ENCODE measurements around the gene NIPSNAP3A. TPM values are rescaled to one million over a fixed set of nuclear protein-coding genes. Genes with fewer than 3 reads are reported as not detected.

The NIPSNAP3A gene
- total and polyA plus RNA-seq, 2 donors (not counting 3 experiments of a cell fraction or from before 2014, with no cell fraction given): 27.2 TPM

DNA sequence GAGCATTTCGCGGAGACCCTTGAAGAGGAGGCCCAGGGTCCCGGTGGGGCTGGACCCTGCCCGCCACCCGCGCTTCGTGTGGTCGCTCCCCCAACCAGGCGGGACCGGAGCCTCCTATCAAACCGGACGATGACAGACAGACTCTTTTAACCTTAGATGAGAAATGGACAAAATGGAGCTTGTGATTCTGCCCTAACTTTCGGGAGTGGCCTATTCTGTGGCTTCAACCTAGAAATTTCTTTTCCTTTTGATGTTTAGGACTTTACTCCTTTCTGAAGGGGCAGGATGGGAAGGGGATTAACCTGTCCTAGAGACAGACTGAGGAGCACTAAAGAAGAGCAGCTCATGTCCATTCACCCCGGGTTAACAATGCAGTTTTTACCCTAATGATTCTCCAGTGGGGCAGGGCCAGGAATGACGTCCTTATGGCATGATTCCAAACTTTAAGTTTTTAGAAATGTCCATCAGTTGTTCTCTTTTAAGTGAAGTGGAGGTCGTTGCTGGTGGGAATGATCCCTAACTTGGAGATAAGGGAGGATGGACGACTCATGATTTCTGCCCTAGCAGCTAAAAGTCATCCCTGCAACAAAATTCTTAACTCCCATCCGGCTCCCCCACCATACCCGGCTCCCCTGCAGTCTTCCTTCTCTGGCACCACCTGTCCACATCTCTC, 1.0 kb downstream of the NIPSNAP3A start:
- H3K9ac ChIP-seq (replicated peaks; ENCODE audit: extremely low read depth, insufficient read depth, low read length): peak overlapping the region; percentile 81
- no peaks in the 10 kb centered on the region for H3K27me3 ChIP-seq (ENCODE audit: control insufficient read depth in 2 of 2, insufficient read depth in 2 of 2, low read length in 2 of 2)
- H3K4me2 ChIP-seq (ENCODE audit: insufficient read depth, low read length): peak overlapping the region; percentile 79
- peaks cover 13% of the 10 kb centered on the region for H3K4me1 ChIP-seq (ENCODE audit: control insufficient read depth, extremely low read depth, insufficient read depth, low read length)
- peaks cover 4% of the 10 kb centered on the region for H3K79me2 ChIP-seq (ENCODE audit: control insufficient read depth, insufficient read depth, low read length)
- DNase-seq (ENCODE audit: low read depth, low spot score) (peak; percentile 50), FAIRE-seq (peak; percentile 52)
- no peaks in the 10 kb centered on the region for H4K20me1 ChIP-seq (replicated peaks; ENCODE audit: control insufficient read depth, extremely low read depth, insufficient read depth, low read length)
- dilution Hi-C loops (cut with MboI; ENCODE audit: extremely low pct_ligation_motif_present, low sequenced_read_pairs): no loop called here
- CTCF ChIA-PET: interaction anchor here (1.0 to 1.8 kb wide), 3 partner anchors 13 to 115 kb away, joined by 4 to 6 read pairs (median 5); partner anchors contain the start of gene NIPSNAP3B
- H2AFZ ChIP-seq (ENCODE audit: low read depth, low read length): peak overlapping the region; percentile 96
- intact Hi-C loops (cut with micrococcal nuclease): loop anchor here (1.0 kb wide), 1 partner anchor 667 kb away; no protein-coding TSS in a partner anchor
- peak overlapping the region; percentile 65 to 80 (median 79) for H3K4me3 ChIP-seq (replicated peaks in 1 of 3; ENCODE audit: insufficient read depth in 1 of 3, low read depth in 1 of 3, low read length in 3 of 3)
- peaks cover 3% of the 10 kb centered on the region for H3K9me1 ChIP-seq (replicated peaks; ENCODE audit: control insufficient read depth, extremely low read depth, insufficient read depth, low read length)
- H3K27ac ChIP-seq (ENCODE audit: insufficient read depth, low read depth, low read length): peak overlapping the region; percentile 79
- TF ChIP-seq, protein P1, sequence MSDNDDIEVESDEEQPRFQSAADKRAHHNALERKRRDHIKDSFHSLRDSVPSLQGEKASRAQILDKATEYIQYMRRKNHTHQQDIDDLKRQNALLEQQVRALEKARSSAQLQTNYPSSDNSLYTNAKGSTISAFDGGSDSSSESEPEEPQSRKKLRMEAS (IDR thresholded peaks at IDR 0.05; ENCODE audit: insufficient read depth, insufficient read length): no peak
- TF ChIP-seq FOS (IDR thresholded peaks at IDR 0.05; ENCODE audit: borderline replicate concordance, insufficient read depth, low read length) (no peak), EZH2 (IDR thresholded peaks at IDR 0.05; ENCODE audit: borderline replicate concordance, low read depth, low read length, severe bottlenecking) (no peak), JUN (IDR thresholded peaks at IDR 0.05; ENCODE audit: borderline replicate concordance, insufficient read depth, insufficient read length, low read depth) (no peak), POLR2A (IDR thresholded peaks at IDR 0.05; ENCODE audit: low read depth, low read length) (no peak), CTCF (IDR thresholded peaks at IDR 0.05; ENCODE audit: extremely low read depth in 1 of 2, insufficient read depth in 1 of 2, low read depth in 1 of 2, low read length in 2 of 2) (no peak), POLR2AphosphoS5 (IDR thresholded peaks at IDR 0.05; ENCODE audit: insufficient read depth, low read depth, low read length) (no peak), GATA2 (IDR thresholded peaks at IDR 0.05; ENCODE audit: insufficient read depth, insufficient read length, low read depth, low read length) (no peak)
- POLR2A ChIA-PET: no interaction called here
- BruUV-seq (replicated peaks): TSS peak; percentile 87
- H3K9me3 ChIP-seq (replicated peaks; ENCODE audit: control insufficient read depth, insufficient read depth, low read length): no peaks in the 10 kb centered on the region
- no peaks in the 10 kb centered on the region for H3K36me3 ChIP-seq (ENCODE audit: control insufficient read depth in 2 of 2, extremely low read depth in 1 of 2, insufficient read depth in 2 of 2, low read length in 2 of 2)
